ENCODE results near the gene IFNAR2.

IFNAR2 gene

DNA sequence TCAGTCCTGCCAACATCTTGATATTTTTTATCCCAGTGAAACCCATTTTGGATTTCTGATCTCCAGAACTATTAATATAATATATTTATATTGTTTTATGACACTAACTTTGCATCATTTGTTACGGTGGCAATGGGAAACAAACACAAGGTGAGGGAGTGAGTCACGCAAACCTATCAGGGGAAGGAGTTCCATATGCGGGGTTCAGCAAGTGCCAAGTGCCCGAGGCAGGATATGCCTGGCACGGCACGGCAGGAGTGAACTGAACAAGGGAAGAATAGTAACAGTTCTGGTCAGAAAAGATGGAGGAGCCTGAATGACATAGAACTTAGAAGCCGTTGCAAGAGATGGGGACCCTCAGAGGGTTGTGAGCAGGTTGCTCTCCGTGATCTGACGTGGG, 28.7 kb downstream of the IFNAR2 start:
- DNase-seq (ENCODE audit: low read depth) = no peak
- no peak overlapping the region for H3K4me3 ChIP-seq (ENCODE audit: low read depth, low read length)
- TF ChIP-seq, protein P1, sequence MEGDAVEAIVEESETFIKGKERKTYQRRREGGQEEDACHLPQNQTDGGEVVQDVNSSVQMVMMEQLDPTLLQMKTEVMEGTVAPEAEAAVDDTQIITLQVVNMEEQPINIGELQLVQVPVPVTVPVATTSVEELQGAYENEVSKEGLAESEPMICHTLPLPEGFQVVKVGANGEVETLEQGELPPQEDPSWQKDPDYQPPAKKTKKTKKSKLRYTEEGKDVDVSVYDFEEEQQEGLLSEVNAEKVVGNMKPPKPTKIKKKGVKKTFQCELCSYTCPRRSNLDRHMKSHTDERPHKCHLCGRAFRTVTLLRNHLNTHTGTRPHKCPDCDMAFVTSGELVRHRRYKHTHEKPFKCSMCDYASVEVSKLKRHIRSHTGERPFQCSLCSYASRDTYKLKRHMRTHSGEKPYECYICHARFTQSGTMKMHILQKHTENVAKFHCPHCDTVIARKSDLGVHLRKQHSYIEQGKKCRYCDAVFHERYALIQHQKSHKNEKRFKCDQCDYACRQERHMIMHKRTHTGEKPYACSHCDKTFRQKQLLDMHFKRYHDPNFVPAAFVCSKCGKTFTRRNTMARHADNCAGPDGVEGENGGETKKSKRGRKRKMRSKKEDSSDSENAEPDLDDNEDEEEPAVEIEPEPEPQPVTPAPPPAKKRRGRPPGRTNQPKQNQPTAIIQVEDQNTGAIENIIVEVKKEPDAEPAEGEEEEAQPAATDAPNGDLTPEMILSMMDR (IDR thresholded peaks at IDR 0.05; ENCODE audit: control insufficient read depth, extremely low read depth, insufficient read depth) = no peak

- TF ChIP-seq, protein P1 (IDR thresholded peaks at IDR 0.05; ENCODE audit: control insufficient read depth, extremely low read depth, insufficient read depth) = no peak
- no peak for DNase-seq (ENCODE audit: low read depth)
- H3K4me3 ChIP-seq (ENCODE audit: low read depth, low read length) = no peak overlapping the region
These were observed 29.7 kb downstream of the IFNAR2 start for GRCh38 chr21:33259428-33259827.

GRCh38 chr21:33259995-33260394, 30.3 kb downstream of the IFNAR2 start:
- H3K4me3 ChIP-seq (ENCODE audit: low read depth, low read length) = no peak overlapping the region
- TF ChIP-seq, protein P1 (IDR thresholded peaks at IDR 0.05; ENCODE audit: control insufficient read depth, extremely low read depth, insufficient read depth) = no peak
- no peak for DNase-seq (ENCODE audit: low read depth)

DNA sequence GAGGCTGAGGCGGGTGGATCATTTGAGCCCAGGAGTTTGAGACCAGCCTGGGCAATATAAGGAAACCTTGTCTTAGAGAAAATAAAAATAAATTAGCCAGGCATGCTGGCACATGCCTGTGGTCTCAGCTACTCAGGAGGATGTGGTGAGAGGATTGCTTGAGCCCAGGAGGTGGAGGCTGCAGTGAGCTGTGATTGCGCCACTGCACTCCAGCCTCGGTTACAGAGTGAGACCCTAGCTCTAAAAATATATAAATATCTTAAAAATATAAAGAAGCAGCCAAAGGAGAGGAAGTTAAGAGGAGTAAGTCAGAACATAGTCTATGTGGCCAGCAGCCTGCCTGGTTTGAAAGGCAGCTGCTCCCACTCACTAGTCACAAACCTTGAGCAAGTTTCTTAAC, 31.9 kb downstream of the IFNAR2 start:
- DNase-seq (ENCODE audit: low read depth) = no peak
- TF ChIP-seq, protein P1 (IDR thresholded peaks at IDR 0.05; ENCODE audit: control insufficient read depth, extremely low read depth, insufficient read depth) = no peak
- no peak overlapping the region for H3K4me3 ChIP-seq (ENCODE audit: low read depth, low read length)

- TF ChIP-seq, protein P1 (IDR thresholded peaks at IDR 0.05; ENCODE audit: control insufficient read depth, extremely low read depth, insufficient read depth) = no peak
- no peak for DNase-seq (ENCODE audit: low read depth)
- no peak overlapping the region for H3K4me3 ChIP-seq (ENCODE audit: low read depth, low read length)
These were observed 33.2 kb downstream of the IFNAR2 start for GRCh38 chr21:33262921-33263320.

- no peak for DNase-seq (ENCODE audit: low read depth)
- H3K4me3 ChIP-seq (ENCODE audit: low read depth, low read length) = no peak overlapping the region
- TF ChIP-seq, protein P1 (IDR thresholded peaks at IDR 0.05; ENCODE audit: control insufficient read depth, extremely low read depth, insufficient read depth) = no peak
These were observed 34.8 kb downstream of the IFNAR2 start for GRCh38 chr21:33264561-33264960.

DNA sequence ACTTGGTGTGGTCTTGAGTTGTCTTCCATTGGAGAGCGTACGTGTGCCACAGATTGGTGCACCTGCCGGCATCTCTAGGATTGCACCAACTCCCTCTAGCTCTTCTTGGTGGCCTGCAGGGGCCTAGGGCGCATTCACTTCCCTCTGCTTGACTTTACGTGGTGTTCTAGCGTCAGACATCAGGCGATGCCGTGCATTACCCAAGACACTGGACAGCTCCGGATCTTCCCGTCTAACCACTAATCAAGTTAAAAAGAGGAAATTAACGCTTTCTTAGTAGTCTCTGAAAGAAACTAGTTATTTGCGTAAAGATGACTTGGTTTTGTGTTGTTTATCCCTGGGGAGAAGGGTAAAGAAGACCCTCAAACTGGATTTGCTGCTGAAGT, 35.9 kb downstream of the IFNAR2 start:
- TF ChIP-seq, protein P1 (IDR thresholded peaks at IDR 0.05; ENCODE audit: control insufficient read depth, extremely low read depth, insufficient read depth) = no peak
- no peak for DNase-seq (ENCODE audit: low read depth)

More for the DNA sequence above, 35.9 kb downstream of the IFNAR2 start:
- H3K4me3 ChIP-seq (ENCODE audit: low read depth, low read length) = peak overlapping the region; percentile 75
